NCI-H128 (cell line): ENCODE data around the gene KPNA6.
A peak's percentile ranks its signal among the peaks of the same experiment; 100 is the strongest.

Experiments
- DNase-seq: peaks from one replicate; lab custom pipeline; 2025; ENCODE audit not compliant: unreplicated experiment; lab: John Stamatoyannopoulos, UW

The KPNA6 gene

DNA sequence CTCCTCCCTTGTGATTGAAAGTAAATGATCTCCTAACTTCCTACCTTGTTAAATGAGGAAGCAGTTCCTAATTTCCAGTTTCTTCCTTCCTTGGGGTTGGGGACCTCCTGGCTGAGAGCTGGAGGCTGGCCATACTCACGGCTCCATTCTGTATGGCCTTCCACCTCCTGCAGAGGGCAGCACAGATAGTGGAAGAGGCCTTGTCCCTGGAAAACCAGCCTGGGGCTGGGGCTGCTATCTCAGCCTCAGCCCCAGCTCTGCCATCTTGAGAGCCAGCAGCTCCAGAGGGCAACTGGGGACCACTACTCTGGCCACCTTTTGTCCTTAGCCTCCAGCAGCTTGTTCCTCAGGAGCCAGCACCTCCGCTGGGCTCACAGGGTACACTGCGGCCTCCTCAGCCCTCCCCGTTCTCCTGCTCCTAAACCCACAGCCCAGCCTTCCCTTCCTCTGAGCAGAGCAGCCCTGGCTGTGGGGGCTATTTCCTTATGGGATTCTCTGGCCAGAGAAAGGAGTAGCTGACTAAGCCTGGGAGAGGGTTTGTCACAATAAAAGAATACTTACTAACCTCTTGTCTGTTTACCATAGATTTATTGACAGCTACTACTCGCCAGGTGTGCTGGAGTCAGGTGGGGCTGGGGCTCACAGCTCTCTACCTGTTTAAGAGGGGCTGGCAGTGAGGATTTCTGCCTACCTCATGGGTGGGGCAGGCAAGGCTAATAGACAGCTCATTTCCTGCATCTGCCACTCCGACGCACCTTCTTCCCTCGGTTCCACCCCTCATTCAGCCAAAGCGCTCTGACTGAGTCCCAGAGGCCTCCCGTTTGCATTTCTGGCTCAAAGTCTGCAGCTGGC is 108.0 kb downstream of the KPNA6 start:
- DNase-seq = peak; percentile 59

DNA sequence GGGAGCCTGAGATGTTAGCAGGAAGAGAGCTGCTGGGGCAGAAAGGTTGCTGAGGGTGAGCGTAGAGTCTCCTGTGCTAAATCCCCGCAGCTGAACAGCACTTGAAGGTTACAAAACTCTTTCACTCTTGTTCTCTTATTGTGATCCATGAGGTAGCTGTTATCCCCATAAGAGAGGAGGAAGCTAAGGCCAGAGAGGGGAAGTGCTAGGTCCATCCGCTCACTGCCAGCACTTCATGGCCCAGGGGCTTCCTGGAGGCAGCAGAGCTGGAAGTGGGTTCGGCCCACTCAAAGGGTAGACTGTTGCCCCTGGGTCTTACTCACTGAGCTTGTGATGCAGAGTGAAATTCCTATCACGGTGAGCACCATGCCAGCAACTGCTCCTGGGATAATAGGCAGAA is 108.7 kb downstream of the KPNA6 start:
- DNase-seq = no peak

DNA sequence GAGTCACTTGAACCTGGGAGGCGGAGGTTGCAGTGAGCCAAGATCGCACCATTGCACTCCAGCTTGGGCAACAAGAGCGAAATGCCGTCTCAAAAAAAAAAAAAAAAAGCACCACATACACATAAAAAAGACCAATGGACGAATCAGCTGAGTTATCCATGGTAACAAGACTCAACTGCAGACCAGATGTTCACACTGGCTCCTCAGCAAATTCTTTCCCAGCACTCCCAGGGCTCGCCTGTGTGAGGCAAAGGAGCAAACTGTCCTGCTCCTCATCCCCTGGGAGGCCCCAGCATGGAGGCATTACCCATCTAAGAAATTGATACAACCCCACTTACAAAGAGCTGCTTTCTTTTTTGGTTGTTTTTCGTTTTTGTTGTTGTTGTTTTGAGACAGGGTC is 111.2 kb downstream of the KPNA6 start:
- no peak for DNase-seq

DNA sequence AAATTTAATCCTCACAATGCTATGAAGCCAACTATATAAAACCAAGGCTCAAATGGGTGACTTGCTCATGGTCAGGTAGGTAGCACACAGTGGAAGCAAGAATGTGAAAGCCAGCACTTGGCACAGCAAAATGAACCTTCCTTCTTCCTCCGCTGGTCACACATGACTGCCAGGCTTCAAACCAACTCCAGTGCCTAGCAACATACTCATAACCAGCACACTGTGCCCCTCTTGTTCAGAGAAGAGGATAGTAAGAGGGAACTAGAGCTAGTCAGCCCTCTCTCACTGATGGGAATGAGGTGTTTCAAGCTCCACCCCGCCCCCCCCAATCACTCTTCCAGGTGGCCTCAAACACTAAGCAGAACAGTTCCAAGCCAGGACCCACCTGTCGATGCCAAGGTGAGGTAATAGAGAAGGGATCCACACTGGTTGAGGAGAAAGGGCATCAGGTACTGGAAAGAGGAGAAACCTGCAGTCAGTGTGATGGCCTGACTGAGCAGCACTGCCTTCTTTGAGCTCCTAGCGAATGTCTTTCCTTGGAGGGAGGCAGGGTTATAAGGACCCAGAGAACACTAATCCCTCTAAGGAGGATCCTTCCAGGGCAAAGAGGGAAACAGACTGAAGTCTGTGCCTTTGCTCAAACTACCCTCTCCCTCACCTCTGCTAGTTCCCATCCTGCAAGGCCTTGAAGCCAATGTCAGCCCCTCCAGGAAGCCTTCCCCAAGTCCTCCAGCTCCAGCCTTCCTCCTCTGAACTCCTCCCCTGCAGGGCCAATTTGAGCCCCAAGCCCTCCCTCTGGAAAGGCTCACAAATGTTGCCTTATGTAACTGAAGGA is 113.1 kb downstream of the KPNA6 start:
- no peak for DNase-seq

DNA sequence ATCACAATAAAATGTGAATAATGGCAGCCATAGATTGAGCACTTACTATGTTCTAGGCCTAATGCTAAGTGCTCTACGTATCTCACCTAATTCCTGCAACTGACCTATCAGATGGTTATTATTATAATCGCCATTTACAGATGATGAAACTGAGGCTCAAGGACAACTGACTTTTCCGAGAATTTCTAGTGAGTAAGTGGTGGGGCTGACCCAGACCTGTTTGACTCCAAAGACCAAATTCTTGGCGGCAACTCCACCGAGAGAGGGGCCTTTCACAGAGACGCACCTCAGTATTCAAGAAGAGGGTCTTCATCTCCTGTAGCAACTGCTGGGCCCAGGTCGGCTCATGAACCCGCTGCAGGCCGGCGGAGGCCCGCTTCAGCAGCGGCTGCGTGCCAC is 113.7 kb downstream of the KPNA6 start:
- DNase-seq = no peak

DNA sequence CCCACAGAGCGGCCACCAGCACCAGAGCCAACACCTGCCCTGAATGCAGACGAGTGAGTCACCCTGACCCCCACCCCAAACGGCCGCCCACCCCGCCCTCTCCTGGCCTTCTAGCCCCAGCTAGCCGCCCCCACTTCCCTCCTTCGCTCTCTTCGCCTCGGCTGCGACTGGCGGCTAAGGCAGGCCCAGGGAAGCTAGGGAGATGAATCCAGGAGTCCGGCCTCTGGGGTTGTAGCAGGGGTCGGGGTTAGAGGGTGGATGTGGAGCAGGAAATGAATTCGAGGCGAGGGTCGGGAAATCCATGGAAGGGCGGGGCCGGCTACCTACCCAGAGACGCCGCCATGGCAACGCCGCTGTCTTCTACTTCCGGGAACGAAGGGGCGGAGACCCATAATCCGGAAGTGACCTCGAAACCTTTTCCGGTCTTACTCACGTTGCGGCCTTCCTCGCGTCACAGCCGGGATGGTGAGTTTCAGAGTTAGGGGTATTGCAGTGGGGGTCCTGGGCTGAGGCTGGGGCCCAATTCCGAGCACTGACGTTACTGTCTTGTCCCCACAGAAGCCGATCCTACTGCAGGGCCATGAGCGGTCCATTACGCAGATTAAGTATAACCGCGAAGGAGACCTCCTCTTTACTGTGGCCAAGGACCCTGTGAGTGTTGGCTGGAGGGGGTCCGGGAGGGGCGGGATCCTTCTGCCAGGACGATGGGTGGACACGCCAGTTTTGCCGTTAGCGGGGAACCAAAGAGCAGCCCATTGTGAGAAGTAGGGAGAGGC is 114.3 kb downstream of the KPNA6 start, which contains the start of the genes EIF3I and TMEM234:
TSS of gene EIF3I (plus strand) at position 428 of the 776 bp plus-strand sequence. CDS start at position 463, 35 bp downstream.
TSS of gene TMEM234 (minus strand) at position 374 of the 776 bp plus-strand sequence. CDS start at position 343, 31 bp downstream.
- peak; percentile 86 for DNase-seq

DNA sequence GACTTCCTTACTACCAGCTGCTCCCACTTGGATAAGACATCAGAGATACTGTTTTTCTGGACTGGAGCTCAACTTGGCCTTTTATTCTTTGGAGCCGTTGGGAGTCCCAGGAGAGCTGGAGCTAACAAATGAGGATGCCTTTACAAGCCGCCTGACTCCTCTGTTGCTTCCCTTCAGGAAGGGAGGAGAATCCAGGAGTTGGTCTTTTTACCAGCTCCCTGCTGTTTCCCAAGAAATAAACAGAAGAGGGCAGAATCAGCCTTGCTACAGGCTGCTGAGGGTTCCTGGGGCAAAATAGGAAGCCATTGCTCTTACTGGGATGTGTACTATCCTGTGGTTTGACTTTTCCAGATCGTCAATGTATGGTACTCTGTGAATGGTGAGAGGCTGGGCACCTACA is 115.8 kb downstream of the KPNA6 start:
- DNase-seq = no peak

DNA sequence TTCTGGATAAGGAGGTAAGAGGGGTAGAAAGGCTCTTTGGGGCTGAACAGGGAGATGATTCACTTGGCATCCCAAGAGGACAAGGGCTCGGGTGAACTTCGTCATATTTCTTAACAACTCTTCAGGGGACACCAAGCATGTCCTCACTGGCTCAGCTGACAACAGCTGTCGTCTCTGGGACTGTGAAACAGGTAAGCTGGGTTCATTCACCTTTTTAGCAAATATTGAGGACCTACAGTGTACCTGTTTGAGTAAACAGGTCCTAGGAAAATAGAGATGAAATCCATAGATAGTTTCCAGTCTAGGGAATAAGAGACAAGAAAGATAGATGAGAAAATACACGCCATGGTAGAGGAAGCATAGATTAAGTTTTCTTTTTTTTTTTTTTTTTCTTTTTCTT is 116.4 kb downstream of the KPNA6 start:
- DNase-seq = no peak
